ENCODE data around the gene NPFFR1.

NPFFR1 gene

GRCh38 chr10:70281609-70282008 lies 2.2 kb downstream of the NPFFR1 start:
- H3K36me3 ChIP-seq (ENCODE audit: insufficient read depth, low read depth, low read length) = no peaks in the 10 kb centered on the region
- H3K4me1 ChIP-seq (ENCODE audit: insufficient read depth, low read length) = no peaks in the 10 kb centered on the region
- H3K4me3 ChIP-seq (ENCODE audit: low read length) = no peak overlapping the region
- H3K9ac ChIP-seq (ENCODE audit: low read depth, low read length) = no peak overlapping the region
- no peaks in the 10 kb centered on the region for H3K9me3 ChIP-seq (ENCODE audit: insufficient read depth, low read depth, low read length)
- peaks cover 53% of the 10 kb centered on the region for H3K27me3 ChIP-seq (ENCODE audit: insufficient read depth, low read length)
- no peak overlapping the region for H3K27ac ChIP-seq (ENCODE audit: low read length)

GRCh38 chr10:70280099-70280498 lies 3.7 kb downstream of the NPFFR1 start:
- Histone ChIP-seq H3K27me3 (ENCODE audit: insufficient read depth, low read length) (peaks cover 43% of the 10 kb centered on the region), H3K4me3 (ENCODE audit: low read length) (no peak overlapping the region), H3K4me1 (ENCODE audit: insufficient read depth, low read length) (no peaks in the 10 kb centered on the region), H3K36me3 (ENCODE audit: insufficient read depth, low read depth, low read length) (no peaks in the 10 kb centered on the region), H3K27ac (ENCODE audit: low read length) (no peak overlapping the region), H3K9ac (ENCODE audit: low read depth, low read length) (no peak overlapping the region), H3K9me3 (ENCODE audit: insufficient read depth, low read depth, low read length) (no peaks in the 10 kb centered on the region)

- no peak overlapping the region for H3K4me3 ChIP-seq (ENCODE audit: low read length)
Observed at GRCh38 chr10:70277396-70278030, 6.3 kb downstream of the NPFFR1 start.

DNA sequence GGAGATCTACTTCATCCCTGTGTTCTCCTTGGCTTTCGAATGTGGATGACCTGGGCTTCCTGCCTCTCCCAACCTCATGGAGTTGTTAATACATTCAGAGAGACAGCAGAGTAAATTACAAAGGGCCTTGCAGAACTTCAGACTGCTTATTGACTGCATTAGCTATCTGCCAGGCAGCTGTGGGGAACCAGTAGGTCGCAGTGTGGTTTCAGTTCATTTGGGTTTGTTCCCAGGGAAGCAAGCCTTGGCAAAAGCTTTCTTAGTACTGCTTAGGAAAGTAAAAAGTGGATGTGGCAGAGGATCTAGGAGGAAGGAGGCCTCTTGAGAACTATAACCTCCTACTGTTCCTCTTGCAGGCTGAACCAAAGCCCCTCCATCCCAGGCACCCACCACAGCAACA lies 9.2 kb downstream of the NPFFR1 start:
- H3K9me3 ChIP-seq (ENCODE audit: insufficient read depth, low read depth, low read length) = no peaks in the 10 kb centered on the region
- 0 out of 2 replicates have a peak, but pooled peaks cover 3% of the 10 kb centered on the region for H3K4me1 ChIP-seq (ENCODE audit: insufficient read depth, low read length)
- H3K27ac ChIP-seq (ENCODE audit: low read length) = no peak overlapping the region
- H3K4me3 ChIP-seq (ENCODE audit: low read length) = no peak overlapping the region
- H3K36me3 ChIP-seq (ENCODE audit: insufficient read depth, low read depth, low read length) = no peaks in the 10 kb centered on the region
- no peak overlapping the region for H3K9ac ChIP-seq (ENCODE audit: low read depth, low read length)
- no peaks in the 10 kb centered on the region for H3K27me3 ChIP-seq (ENCODE audit: insufficient read depth, low read length)

More at GRCh38 chr10:70277396-70278030, 6.3 kb downstream of the NPFFR1 start:
- Histone ChIP-seq H3K27me3 (ENCODE audit: insufficient read depth, low read length) (peaks cover 17% of the 10 kb centered on the region), H3K27ac (ENCODE audit: low read length) (no peak overlapping the region), H3K4me1 (ENCODE audit: insufficient read depth, low read length) (0 out of 2 replicates have a peak, but pooled peaks cover 3% of the 10 kb centered on the region), H3K36me3 (ENCODE audit: insufficient read depth, low read depth, low read length) (no peaks in the 10 kb centered on the region), H3K9me3 (ENCODE audit: insufficient read depth, low read depth, low read length) (no peaks in the 10 kb centered on the region), H3K9ac (ENCODE audit: low read depth, low read length) (no peak overlapping the region)

DNA sequence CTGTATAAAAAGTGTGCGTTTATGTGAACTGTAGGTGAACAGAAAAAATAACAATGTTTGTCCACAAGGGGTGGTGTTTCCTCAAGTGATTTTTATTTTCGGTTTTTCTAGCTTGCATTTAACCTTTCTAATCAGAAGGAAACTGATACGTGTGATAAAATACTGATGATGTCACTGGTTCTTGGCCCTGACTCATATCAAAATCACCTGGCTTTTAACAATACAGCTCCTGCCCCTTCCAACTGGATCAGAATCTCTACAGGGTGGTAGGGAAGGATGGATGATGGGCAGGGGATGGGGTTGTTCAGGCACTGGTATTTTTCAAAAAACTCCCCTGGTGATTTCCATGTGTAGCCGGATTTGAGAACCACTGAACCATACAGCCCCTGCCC lies 10.9 kb downstream of the NPFFR1 start:
- Histone ChIP-seq H3K27ac (ENCODE audit: low read length) (no peak overlapping the region), H3K4me3 (ENCODE audit: low read length) (no peak overlapping the region), H3K27me3 (ENCODE audit: insufficient read depth, low read length) (no peaks in the 10 kb centered on the region), H3K4me1 (ENCODE audit: insufficient read depth, low read length) (0 out of 2 replicates have a peak, but pooled peaks cover 3% of the 10 kb centered on the region), H3K9ac (ENCODE audit: low read depth, low read length) (no peak overlapping the region), H3K9me3 (ENCODE audit: insufficient read depth, low read depth, low read length) (no peaks in the 10 kb centered on the region), H3K36me3 (ENCODE audit: insufficient read depth, low read depth, low read length) (no peaks in the 10 kb centered on the region)

DNA sequence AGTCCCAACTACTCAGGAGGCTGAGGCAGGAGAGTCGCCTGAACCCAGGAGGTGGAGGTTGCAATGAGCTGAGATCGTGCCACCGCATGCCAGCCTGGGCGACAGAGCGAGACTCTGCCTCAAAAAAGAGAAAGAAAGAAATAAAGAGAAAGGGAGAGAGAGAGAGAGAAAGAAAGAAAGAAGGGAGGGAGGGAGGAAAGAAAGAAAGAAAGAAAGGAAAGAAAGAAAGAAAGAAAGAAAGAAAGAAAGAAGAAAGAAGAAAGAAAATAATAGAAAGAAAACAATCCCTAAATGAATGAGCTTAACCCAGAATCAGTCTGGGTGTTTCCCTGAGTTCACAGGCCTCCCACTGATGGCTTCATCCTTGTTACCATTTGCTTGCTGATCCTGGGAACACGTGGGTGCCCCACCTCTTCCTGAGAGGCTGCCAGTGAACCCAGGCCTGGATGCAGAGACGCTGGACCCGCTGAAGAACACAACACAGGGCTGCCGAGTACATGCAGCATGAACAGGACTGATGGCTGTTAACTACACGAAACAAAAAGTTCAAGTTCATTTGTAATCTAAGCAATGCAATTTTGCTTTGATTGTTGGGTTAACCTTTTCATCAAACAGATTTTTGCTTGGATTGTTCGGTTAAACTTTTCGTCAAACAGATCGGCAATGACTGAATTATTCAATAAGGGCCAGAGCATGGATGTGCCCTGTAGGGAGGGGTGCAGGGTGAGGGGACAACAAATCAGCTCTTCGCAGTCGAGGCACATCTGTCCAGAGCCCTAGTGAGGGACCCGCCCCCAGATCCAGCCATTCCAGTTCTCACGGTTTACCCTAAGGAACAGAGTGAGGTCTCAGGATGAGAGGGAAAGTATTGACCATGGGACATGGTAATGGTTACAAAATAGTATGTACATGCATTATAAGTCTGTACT lies 11.5 kb downstream of the NPFFR1 start:
- Histone ChIP-seq H3K4me3 (ENCODE audit: low read length) (no peak overlapping the region), H3K4me1 (ENCODE audit: insufficient read depth, low read length) (0 out of 2 replicates have a peak, but pooled peaks cover 3% of the 10 kb centered on the region), H3K36me3 (ENCODE audit: insufficient read depth, low read depth, low read length) (no peaks in the 10 kb centered on the region), H3K9me3 (ENCODE audit: insufficient read depth, low read depth, low read length) (no peaks in the 10 kb centered on the region), H3K27me3 (ENCODE audit: insufficient read depth, low read length) (no peaks in the 10 kb centered on the region), H3K9ac (ENCODE audit: low read depth, low read length) (no peak overlapping the region), H3K27ac (ENCODE audit: low read length) (no peak overlapping the region)

DNA sequence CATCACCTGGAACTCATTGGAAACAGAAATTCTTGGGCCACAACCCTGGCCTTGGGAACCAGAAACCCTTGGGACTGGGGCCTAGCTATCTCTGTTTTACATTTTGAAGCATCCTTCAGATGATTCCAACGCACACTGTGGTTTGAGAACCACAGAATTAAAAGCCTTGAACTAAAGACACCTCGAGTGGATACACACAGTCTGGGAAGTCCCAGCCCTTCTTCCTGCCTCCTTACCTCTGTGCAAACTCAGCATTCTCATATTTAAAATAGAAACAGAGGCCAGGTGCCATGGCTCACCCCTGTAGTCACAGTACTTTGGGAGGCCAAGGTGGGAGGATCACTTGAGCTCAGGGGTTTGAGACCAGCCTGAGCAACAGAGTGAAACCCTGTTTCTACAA lies 12.9 kb downstream of the NPFFR1 start:
- Histone ChIP-seq H3K9me3 (ENCODE audit: insufficient read depth, low read depth, low read length) (no peaks in the 10 kb centered on the region), H3K4me1 (ENCODE audit: insufficient read depth, low read length) (0 out of 2 replicates have a peak, but pooled peaks cover 3% of the 10 kb centered on the region), H3K9ac (ENCODE audit: low read depth, low read length) (no peak overlapping the region), H3K4me3 (ENCODE audit: low read length) (no peak overlapping the region), H3K27me3 (ENCODE audit: insufficient read depth, low read length) (no peaks in the 10 kb centered on the region), H3K36me3 (ENCODE audit: insufficient read depth, low read depth, low read length) (no peaks in the 10 kb centered on the region), H3K27ac (ENCODE audit: low read length) (no peak overlapping the region)

GRCh38 chr10:70269741-70270140 lies 14.1 kb downstream of the NPFFR1 start:
- Histone ChIP-seq H3K27me3 (ENCODE audit: insufficient read depth, low read length) (no peaks in the 10 kb centered on the region), H3K36me3 (ENCODE audit: insufficient read depth, low read depth, low read length) (no peaks in the 10 kb centered on the region), H3K4me3 (ENCODE audit: low read length) (no peak overlapping the region), H3K27ac (ENCODE audit: low read length) (no peak overlapping the region), H3K4me1 (ENCODE audit: insufficient read depth, low read length) (0 out of 2 replicates have a peak, but pooled peaks cover 3% of the 10 kb centered on the region), H3K9ac (ENCODE audit: low read depth, low read length) (no peak overlapping the region), H3K9me3 (ENCODE audit: insufficient read depth, low read depth, low read length) (no peaks in the 10 kb centered on the region)

- Histone ChIP-seq H3K27me3 (ENCODE audit: insufficient read depth, low read length) (no peaks in the 10 kb centered on the region), H3K36me3 (ENCODE audit: insufficient read depth, low read depth, low read length) (no peaks in the 10 kb centered on the region), H3K27ac (ENCODE audit: low read length) (no peak overlapping the region), H3K9me3 (ENCODE audit: insufficient read depth, low read depth, low read length) (no peaks in the 10 kb centered on the region), H3K9ac (ENCODE audit: low read depth, low read length) (no peak overlapping the region), H3K4me3 (ENCODE audit: low read length) (no peak overlapping the region), H3K4me1 (ENCODE audit: insufficient read depth, low read length) (0 out of 2 replicates have a peak, but pooled peaks cover 2% of the 10 kb centered on the region)
Observed at GRCh38 chr10:70268376-70268775, 15.4 kb downstream of the NPFFR1 start.

- H3K4me3 ChIP-seq (ENCODE audit: low read length) = no peak overlapping the region
- H3K27ac ChIP-seq (ENCODE audit: low read length) = no peak overlapping the region
- H3K27me3 ChIP-seq (ENCODE audit: insufficient read depth, low read length) = no peaks in the 10 kb centered on the region
Observed at GRCh38 chr10:70267161-70267933, 16.5 kb downstream of the NPFFR1 start.

DNA sequence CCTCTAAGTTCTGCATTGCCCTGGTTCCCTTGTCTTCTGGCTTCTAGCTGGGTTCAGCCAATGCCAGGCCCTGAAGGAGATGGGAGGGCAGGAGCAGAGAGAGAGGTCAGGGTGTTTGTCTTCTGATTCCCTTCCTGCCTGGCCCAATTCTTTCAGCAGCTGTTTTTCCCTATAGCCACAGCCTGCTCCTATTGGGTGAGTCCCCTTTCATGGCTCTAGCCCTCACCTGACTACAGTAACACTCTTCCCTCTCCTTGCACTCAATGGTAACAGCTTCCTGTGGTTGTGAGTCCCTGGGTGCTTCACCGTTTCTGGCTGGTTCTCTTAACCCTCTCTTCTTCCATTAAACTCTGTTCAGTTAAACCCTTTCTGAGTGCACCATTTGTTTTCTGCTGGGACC lies 17.1 kb downstream of the NPFFR1 start:
- Histone ChIP-seq H3K27ac (ENCODE audit: low read length) (no peak overlapping the region), H3K27me3 (ENCODE audit: insufficient read depth, low read length) (no peaks in the 10 kb centered on the region)

More at GRCh38 chr10:70267161-70267933, 16.5 kb downstream of the NPFFR1 start:
- Histone ChIP-seq H3K9me3 (ENCODE audit: insufficient read depth, low read depth, low read length) (no peaks in the 10 kb centered on the region), H3K9ac (ENCODE audit: low read depth, low read length) (no peak overlapping the region), H3K36me3 (ENCODE audit: insufficient read depth, low read depth, low read length) (no peaks in the 10 kb centered on the region), H3K4me1 (ENCODE audit: insufficient read depth, low read length) (no peaks in the 10 kb centered on the region)

More for the DNA sequence above, 17.1 kb downstream of the NPFFR1 start:
- H3K4me1 ChIP-seq (ENCODE audit: insufficient read depth, low read length) = no peaks in the 10 kb centered on the region
- no peak overlapping the region for H3K9ac ChIP-seq (ENCODE audit: low read depth, low read length)
- no peak overlapping the region for H3K4me3 ChIP-seq (ENCODE audit: low read length)
- no peaks in the 10 kb centered on the region for H3K36me3 ChIP-seq (ENCODE audit: insufficient read depth, low read depth, low read length)
- no peaks in the 10 kb centered on the region for H3K9me3 ChIP-seq (ENCODE audit: insufficient read depth, low read depth, low read length)
